ENCODE measurements around the gene POP7.

GRCh38 chr7:100705320-100705752, 585 bp upstream of the POP7 start:
- TF ChIP-seq, protein P1, sequence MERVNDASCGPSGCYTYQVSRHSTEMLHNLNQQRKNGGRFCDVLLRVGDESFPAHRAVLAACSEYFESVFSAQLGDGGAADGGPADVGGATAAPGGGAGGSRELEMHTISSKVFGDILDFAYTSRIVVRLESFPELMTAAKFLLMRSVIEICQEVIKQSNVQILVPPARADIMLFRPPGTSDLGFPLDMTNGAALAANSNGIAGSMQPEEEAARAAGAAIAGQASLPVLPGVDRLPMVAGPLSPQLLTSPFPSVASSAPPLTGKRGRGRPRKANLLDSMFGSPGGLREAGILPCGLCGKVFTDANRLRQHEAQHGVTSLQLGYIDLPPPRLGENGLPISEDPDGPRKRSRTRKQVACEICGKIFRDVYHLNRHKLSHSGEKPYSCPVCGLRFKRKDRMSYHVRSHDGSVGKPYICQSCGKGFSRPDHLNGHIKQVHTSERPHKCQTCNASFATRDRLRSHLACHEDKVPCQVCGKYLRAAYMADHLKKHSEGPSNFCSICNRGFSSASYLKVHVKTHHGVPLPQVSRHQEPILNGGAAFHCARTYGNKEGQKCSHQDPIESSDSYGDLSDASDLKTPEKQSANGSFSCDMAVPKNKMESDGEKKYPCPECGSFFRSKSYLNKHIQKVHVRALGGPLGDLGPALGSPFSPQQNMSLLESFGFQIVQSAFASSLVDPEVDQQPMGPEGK (CRISPR knock-in tag; IDR thresholded peaks at IDR 0.05; ENCODE audit: borderline replicate concordance): no peak
- TF ChIP-seq PPARA (CRISPR knock-in tag; IDR thresholded peaks at IDR 0.05; ENCODE audit: borderline replicate concordance) (no peak), ZFP30 (CRISPR knock-in tag; IDR thresholded peaks at IDR 0.05) (no peak)
